Central memory CD8-positive, alpha-beta T cell (primary cell): ENCODE results near the gene EMP2.
"Not testable (repeated sequence)": the region's sequence is repeated elsewhere in the genome, so short reads cannot be mapped to it uniquely, and the experiment has no call there.

ENCODE experiments used
- ATAC-seq: fragments of 150-1000 bp; cut with Tn5 transposase; replicated peaks from 2 replicates; pipeline ENCODE4 v1.10.0; 2022; ENCODE audit warnings: mild to moderate bottlenecking, moderate FRiP score, moderate number of reproducible peaks; ENCODE audit not compliant: poor library complexity, severe bottlenecking; ENCODE audit errors: extremely low read depth
- DNase-seq, 2 donors: peaks; one replicate each; pipeline ENCODE4 v3.0.0; 2021; ENCODE audit warnings: low spot score in 2 of 2
- H3K27ac Mint-ChIP-seq: one replicate; pipeline ENCODE4 v1.8.0; 2022; ENCODE audit warnings: low read depth, mild to moderate bottlenecking, moderate library complexity, mixed read lengths
- H3K27me3 Mint-ChIP-seq: one replicate; pipeline ENCODE4 v1.8.0; 2022; ENCODE audit warnings: mixed read lengths
- H3K36me3 Mint-ChIP-seq: one replicate; pipeline ENCODE4 v1.8.0; 2022; ENCODE audit warnings: mild to moderate bottlenecking, moderate library complexity, mixed read lengths; ENCODE audit not compliant: insufficient read depth
- H3K4me1 Mint-ChIP-seq: one replicate; pipeline ENCODE4 v1.8.0; 2022; ENCODE audit warnings: mixed read lengths
- H3K4me3 Mint-ChIP-seq: one replicate; pipeline ENCODE4 v1.8.0; 2022; ENCODE audit warnings: mild to moderate bottlenecking, moderate library complexity, mixed read lengths
- H3K9me3 Mint-ChIP-seq: one replicate; pipeline ENCODE4 v1.8.0; 2022; ENCODE audit warnings: mixed read lengths

The EMP2 gene

GRCh38 chr16:10517868-10518267, 62.5 kb downstream of the EMP2 start:
- Mint-ChIP-seq H3K9me3 (no peaks in the 10 kb centered on the region), H3K36me3 (no peaks in the 10 kb centered on the region), H3K27me3 (peaks cover 13% of the 10 kb centered on the region), H3K4me3 (no peak overlapping the region), H3K4me1 (no peaks in the 10 kb centered on the region), H3K27ac (no peak overlapping the region)
- no peak for DNase-seq
- no peak for ATAC-seq

- DNase-seq (peak; percentile 22 to 30), ATAC-seq (no peak)
- Mint-ChIP-seq H3K4me1 (no peaks in the 10 kb centered on the region), H3K27ac (no peak overlapping the region), H3K36me3 (peaks cover 5% of the 10 kb centered on the region), H3K4me3 (no peak overlapping the region), H3K27me3 (no peaks in the 10 kb centered on the region), H3K9me3 (no peaks in the 10 kb centered on the region)
These were observed 65.9 kb downstream of the EMP2 start for GRCh38 chr16:10514369-10515055.

GRCh38 chr16:10511829-10512228, 68.6 kb downstream of the EMP2 start:
- Mint-ChIP-seq H3K4me1 (no peaks in the 10 kb centered on the region), H3K27me3 (no peaks in the 10 kb centered on the region), H3K4me3 (no peak overlapping the region), H3K36me3 (peaks cover 5% of the 10 kb centered on the region), H3K27ac (no peak overlapping the region), H3K9me3 (no peaks in the 10 kb centered on the region)
- ATAC-seq (no peak), DNase-seq (no peak)

GRCh38 chr16:10510279-10510678, 70.1 kb downstream of the EMP2 start:
- Mint-ChIP-seq H3K4me1 (no peaks in the 10 kb centered on the region), H3K27ac (no peak overlapping the region), H3K4me3 (no peak overlapping the region), H3K36me3 (peaks cover 5% of the 10 kb centered on the region), H3K9me3 (no peaks in the 10 kb centered on the region), H3K27me3 (no peaks in the 10 kb centered on the region)
- no peak for ATAC-seq
- no peak for DNase-seq

GRCh38 chr16:10509534-10510025, 70.8 kb downstream of the EMP2 start:
- ATAC-seq (peak; percentile 75), DNase-seq (peak; percentile 30 to 47)
- peaks cover 5% of the 10 kb centered on the region for H3K36me3 Mint-ChIP-seq
- no peaks in the 10 kb centered on the region for H3K9me3 Mint-ChIP-seq
- H3K4me3 Mint-ChIP-seq = no peak overlapping the region
- H3K27me3 Mint-ChIP-seq = no peaks in the 10 kb centered on the region
- no peak overlapping the region for H3K27ac Mint-ChIP-seq
- H3K4me1 Mint-ChIP-seq = no peaks in the 10 kb centered on the region

- H3K4me3 Mint-ChIP-seq, H3K9me3 Mint-ChIP-seq, H3K4me1 Mint-ChIP-seq, ATAC-seq, H3K36me3 Mint-ChIP-seq, H3K27ac Mint-ChIP-seq, DNase-seq, H3K27me3 Mint-ChIP-seq: not testable (repeated sequence)
These were observed 75.1 kb downstream of the EMP2 start for GRCh38 chr16:10505286-10505685.

- H3K4me1 Mint-ChIP-seq = no peaks in the 10 kb centered on the region
- no peaks in the 10 kb centered on the region for H3K27me3 Mint-ChIP-seq
- H3K36me3 Mint-ChIP-seq = no peaks in the 10 kb centered on the region
- no peaks in the 10 kb centered on the region for H3K9me3 Mint-ChIP-seq
- no peak overlapping the region for H3K4me3 Mint-ChIP-seq
- ATAC-seq = no peak
- no peak overlapping the region for H3K27ac Mint-ChIP-seq
- no peak for DNase-seq
These were observed 76.0 kb downstream of the EMP2 start for GRCh38 chr16:10504404-10504885.

GRCh38 chr16:10502776-10503175, 77.6 kb downstream of the EMP2 start:
- Mint-ChIP-seq H3K4me1 (no peaks in the 10 kb centered on the region), H3K27ac (no peak overlapping the region), H3K27me3 (no peaks in the 10 kb centered on the region)

GRCh38 chr16:10501016-10501607, 79.3 kb downstream of the EMP2 start:
- Mint-ChIP-seq H3K9me3 (no peaks in the 10 kb centered on the region), H3K36me3 (no peaks in the 10 kb centered on the region), H3K4me1 (no peaks in the 10 kb centered on the region), H3K27me3 (no peaks in the 10 kb centered on the region), H3K4me3 (no peak overlapping the region), H3K27ac (no peak overlapping the region)
- ATAC-seq (no peak), DNase-seq (no peak)

More at GRCh38 chr16:10502776-10503175, 77.6 kb downstream of the EMP2 start:
- ATAC-seq (no peak), DNase-seq (no peak)
- Mint-ChIP-seq H3K9me3 (no peaks in the 10 kb centered on the region), H3K4me3 (no peak overlapping the region), H3K36me3 (no peaks in the 10 kb centered on the region)

- no peaks in the 10 kb centered on the region for H3K36me3 Mint-ChIP-seq
- no peaks in the 10 kb centered on the region for H3K9me3 Mint-ChIP-seq
- no peaks in the 10 kb centered on the region for H3K4me1 Mint-ChIP-seq
- no peak overlapping the region for H3K27ac Mint-ChIP-seq
- H3K27me3 Mint-ChIP-seq = no peaks in the 10 kb centered on the region
- no peak overlapping the region for H3K4me3 Mint-ChIP-seq
- ATAC-seq = no peak
- DNase-seq = no peak
These were observed 79.8 kb downstream of the EMP2 start for GRCh38 chr16:10500582-10500981.

GRCh38 chr16:10497132-10498101, 83.0 kb downstream of the EMP2 start:
- no peaks in the 10 kb centered on the region for H3K4me1 Mint-ChIP-seq
- no peaks in the 10 kb centered on the region for H3K27me3 Mint-ChIP-seq
- H3K27ac Mint-ChIP-seq = no peak overlapping the region
- H3K36me3 Mint-ChIP-seq = no peaks in the 10 kb centered on the region
- H3K4me3 Mint-ChIP-seq = no peak overlapping the region
- DNase-seq = no peak
- ATAC-seq = no peak
- peaks cover 13% of the 10 kb centered on the region for H3K9me3 Mint-ChIP-seq

- H3K9me3 Mint-ChIP-seq = peaks cover 13% of the 10 kb centered on the region
- no peak overlapping the region for H3K27ac Mint-ChIP-seq
- no peaks in the 10 kb centered on the region for H3K36me3 Mint-ChIP-seq
- DNase-seq = no peak
- no peaks in the 10 kb centered on the region for H3K27me3 Mint-ChIP-seq
- no peak overlapping the region for H3K4me3 Mint-ChIP-seq
- no peak for ATAC-seq
- H3K4me1 Mint-ChIP-seq = no peaks in the 10 kb centered on the region
These were observed 85.4 kb downstream of the EMP2 start for GRCh38 chr16:10495031-10495345.
